Activated gamma-delta T cell treated with Interleukin-2 at 50 U/mL for 16 hours (primary cell): ENCODE results near the gene GPR160.

Experiments
- DNase-seq: peaks from one replicate; pipeline ENCODE4 v3.0.0-alpha.2; 2020

Gene GPR160

DNA sequence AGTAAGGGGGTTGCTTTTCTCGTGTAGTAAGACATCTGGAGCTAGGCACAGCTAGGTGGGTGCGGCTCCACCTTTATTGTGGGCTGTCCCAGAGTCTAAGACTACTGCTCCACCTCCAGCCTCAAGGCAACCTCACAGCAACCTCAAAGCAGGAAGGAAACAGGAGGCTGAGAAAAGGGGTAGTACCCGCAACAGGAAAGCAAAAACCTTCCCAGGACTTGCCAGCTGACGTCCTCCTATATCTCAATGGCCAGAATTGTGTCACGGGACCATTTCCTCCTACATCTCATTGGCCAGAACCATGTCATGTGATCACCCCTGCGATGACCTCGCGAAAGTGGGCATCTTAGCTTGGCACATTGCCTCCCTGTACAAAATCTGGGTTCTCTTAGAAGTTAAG lies 4.3 kb upstream of the GPR160 start:
- peak; percentile 20 for DNase-seq

DNA sequence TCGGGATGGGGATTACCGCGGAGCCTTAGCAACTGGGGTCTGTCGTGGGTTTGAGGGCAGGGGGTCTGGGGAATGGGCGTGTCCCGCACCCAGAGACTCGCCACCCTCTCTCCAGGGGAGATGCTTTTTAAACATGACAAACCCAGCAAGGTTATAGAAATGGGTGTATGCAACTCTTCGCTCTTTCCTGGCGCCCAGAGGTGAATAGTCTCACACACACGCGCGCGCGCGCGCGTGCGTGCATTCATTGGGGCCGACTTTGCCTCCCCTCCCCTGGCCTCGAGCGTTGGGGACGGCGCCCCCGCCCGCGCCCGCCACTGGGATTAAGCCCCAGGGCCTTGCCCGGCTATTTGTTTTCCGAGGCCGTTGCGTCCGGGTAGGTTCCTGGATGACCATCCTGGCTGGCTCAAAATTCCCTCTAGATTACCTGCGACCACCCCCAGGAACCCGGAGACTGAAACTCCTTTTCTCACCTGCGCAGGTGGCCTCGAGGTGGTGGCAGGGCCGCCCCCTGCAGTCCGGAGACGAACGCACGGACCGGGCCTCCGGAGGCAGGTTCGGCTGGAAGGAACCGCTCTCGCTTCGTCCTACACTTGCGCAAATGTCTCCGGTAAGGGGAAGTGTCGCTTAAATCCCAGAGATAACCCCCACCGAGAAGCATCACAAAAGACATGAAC lies 777 bp downstream of the GPR160 start:
- peak; percentile 19 for DNase-seq

DNA sequence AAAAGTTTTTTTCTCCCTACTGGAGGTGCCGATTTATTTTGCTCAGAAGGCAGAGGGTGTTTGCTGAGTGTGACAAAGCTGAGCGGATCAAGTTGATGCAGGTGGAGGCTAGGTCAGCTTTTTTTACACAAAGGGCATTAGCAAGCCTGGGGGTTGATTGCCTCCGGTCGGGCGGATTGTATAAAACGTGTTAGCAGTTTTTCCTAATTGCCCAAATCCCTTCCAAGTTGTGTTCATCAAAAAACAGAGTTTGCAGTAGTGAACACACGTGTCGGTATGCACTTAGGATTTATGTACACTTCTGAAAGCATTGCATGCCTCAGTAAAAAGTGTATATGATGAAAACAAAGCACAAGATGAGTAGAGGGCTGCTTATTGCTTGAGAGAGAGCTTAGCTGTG lies 2.6 kb downstream of the GPR160 start:
- no peak for DNase-seq

DNA sequence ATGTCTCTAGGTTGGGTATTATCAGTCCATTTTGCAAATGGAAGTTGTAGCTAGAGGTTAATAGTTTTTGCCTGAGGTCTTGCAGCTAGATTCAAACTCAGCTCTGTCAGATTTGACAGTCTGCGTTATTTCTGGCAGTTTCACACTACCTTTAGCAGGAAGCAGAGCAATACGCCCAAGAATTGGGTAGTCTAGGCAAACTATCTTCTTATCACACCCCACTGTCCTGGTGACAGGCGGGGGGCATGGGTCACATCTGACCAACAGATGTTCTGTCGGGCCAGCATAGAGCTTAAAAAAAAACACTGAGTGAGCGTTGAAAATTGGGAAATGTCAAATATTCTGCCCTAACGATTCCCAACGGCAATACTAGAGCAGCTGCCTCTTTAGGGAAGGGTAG lies 5.7 kb downstream of the GPR160 start:
- DNase-seq: no peak

DNA sequence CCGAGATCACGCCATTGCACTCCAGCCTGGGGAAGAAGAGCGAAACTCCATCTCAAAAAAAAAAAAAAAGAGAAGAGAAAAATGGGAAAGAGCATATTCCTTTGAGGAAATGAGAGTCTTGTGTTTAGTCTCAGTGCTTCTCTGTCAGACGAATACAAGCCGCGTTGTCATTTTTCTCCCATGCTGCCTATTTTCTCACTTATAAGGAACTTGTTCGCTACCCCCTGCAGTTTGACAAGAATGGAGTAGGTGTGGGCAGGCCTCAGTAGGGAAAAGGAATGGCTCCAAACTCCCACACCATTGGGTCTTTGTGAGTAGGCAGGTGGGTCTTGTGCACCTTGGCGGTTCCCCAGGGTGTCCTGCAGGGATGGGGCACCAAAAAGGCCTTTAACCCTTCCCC lies 6.5 kb downstream of the GPR160 start:
- DNase-seq: no peak

DNA sequence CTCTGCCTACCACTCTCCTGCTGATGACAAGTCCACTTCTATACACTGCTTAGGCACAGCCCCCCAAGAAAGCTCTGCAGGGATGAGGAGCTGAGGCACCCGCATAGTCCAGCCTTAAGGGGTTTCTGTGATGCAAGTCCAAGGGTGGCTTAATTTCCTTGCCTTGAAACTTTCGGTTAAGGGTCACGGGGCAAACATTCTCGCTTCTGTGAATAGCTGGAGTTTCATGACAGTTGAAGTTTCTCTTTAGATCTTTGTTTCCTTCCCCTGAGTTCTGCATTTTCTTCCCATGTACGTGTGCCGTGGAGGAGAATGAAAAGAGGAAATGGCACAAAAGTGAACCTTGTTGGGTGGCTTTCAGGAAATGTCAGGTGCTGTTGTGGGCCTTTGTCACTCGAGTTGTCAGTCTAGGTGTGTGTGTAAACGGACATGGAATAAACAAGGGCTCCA lies 7.0 kb downstream of the GPR160 start:
- DNase-seq: no peak

DNA sequence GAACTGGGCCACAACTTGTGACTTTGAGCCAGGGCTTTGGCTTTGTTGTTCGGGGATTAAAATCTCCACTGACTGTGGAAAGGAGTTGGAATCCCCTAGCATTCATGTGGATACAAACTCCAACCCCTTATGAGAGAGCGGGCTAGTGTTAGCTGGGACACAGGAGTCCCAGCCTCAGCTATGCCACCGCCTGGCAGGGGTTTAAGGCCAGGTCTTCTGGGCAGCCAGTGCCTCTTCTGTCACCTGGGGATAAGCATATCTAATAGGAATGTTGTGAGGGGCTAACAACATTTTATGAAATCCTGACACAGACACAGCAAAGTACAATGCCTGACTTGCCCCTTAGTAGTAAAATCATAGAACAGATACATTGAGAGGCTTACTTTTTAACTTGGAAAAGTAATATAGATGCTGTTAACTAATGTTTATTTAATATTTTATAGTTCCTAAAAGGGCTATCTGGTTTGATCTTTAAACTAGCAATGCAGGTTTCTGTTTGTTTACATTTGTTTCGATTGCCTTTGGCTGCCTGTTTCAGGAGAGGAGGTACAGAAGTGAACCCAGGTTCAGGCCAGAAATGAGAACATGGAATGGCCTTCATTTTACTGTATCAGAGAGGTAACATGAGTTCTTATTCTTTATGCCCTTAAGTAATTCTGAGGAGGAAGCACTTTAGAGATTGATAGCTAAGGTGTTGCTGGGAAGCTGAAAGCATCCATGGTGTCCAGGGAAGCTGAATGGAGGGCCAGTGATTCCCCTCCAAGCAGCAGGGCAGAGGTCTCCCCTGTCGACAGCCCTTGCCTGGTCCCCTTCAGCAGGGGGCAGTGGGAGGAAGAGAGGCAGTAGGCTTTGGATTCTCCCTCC lies 8.7 kb downstream of the GPR160 start:
- no peak for DNase-seq

DNA sequence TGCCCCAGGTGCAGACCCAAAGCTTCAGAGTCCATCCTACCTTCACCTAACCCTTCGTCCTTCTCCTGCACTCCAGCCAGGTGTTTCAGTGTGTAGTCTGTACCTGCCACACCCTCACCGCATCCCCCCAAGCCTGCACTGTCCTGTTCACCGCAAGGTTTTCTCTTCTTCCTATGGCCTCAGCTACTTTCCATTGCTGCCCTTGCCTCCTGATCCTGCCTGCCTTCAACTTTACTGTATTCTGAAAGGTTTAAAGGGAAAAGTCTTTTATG lies 9.3 kb downstream of the GPR160 start:
- DNase-seq: no peak

DNA sequence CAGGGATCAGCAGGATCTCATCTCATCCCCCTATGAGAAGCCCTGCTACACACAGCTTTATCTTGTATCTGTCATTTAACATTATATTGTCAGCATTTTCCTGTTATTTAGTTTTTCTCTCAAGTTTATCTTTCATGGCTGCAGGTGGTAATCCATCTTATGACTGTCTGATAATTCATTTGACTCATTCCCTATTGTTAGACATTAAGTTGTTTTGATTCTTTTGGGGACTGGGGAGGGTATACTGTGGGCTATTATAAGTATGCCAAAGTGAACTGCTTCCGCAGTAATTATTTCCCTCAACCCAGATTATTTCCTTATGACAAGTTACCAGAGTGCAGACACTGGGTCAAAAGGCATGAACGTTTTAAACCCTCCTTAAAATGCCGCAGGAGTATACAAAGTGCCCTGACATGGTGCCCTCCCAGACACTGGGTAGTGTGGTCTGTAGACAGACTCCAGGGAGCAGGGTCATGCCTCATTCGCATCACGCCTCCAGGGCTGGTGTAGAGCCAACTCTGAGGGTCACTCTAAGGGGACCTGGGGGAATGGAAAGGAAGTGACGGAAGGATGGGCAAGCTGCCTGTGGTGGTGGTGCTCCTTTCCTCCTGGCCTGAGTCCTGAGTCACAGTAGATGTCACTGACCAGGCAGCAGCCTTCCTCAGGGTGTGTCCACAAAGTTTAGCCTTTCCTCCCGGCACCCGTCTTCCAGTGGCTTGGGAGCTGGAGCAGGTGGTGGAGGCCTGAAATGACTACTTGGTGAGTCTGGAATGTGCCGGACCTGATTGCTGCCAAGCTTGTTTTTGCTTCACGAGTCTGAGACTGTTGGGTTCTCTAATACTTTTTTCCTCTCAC lies 11.6 kb downstream of the GPR160 start:
- DNase-seq: no peak

DNA sequence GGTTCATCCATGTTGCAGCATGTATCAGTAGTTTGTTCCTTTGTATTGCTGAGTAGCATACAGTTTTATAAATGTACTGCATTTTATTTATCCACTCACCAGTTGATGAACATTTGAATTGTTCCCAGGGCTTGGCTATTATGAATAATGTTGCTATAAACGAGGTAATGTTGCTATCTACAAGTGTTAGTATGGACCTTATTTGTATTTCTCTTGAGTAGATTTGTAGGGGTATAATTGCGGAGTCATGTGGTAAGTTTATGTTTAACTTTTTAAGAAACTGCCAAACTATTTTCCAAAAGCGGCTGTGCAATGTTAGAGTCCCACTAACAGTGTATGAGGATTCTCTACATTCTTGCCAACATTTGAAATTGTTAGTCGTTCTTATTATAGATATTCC lies 13.0 kb downstream of the GPR160 start:
- no peak for DNase-seq

DNA sequence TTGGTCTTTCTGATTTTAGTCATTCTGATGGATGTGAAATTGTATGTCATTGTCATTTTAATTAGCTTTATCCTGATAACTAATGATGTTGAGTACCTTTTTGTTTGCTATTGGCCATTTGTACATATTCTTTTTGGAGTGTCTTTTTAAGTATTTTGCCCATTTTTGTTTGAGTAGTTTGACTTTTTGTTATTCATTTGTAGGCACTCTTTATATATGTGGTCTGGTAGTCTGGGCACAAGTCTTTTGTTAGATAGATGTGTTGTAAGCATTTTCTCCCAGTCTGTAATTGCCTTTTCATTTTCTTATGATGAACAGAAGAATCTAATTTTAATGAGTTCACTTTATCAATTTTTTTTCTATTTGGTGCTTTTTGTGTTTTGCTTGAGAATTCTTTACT lies 14.6 kb downstream of the GPR160 start:
- DNase-seq: no peak

DNA sequence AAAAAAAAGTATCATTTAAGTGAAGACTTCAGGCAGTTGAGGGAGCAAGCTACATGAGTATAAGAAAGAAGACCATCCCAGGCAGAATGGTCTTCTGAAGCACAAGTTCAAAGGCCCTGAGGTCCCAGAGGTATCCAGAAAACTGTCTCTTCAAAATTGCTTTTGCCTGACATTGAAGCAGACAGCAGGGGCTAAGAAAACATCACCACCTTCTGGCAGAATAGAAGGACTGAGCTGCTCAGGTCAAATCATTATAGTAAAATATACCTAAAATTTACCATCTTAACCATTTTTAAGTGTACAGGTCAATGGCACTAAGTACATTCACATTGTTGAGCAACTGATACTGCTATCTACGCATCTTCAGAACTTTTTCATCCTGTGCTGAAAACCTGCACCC lies 16.4 kb downstream of the GPR160 start:
- no peak for DNase-seq

DNA sequence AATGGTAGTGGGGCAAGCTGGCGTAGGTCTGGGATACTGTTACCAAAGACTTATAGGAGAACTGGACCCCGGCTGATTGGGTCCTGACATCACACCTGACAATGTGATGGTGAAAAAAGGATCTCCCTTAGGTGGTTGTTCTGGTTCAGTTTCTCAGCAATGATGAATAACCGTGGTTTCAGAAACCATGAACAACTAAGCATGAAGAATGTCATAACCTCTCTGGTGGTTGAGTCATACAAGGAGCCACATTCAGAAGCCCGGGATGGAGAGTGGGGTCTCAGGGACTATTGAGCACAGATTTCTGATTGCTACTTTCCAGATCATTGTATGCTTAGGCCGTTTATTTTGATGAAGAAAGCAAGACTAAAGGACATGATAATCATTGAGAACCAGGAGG lies 17.4 kb downstream of the GPR160 start:
- no peak for DNase-seq

DNA sequence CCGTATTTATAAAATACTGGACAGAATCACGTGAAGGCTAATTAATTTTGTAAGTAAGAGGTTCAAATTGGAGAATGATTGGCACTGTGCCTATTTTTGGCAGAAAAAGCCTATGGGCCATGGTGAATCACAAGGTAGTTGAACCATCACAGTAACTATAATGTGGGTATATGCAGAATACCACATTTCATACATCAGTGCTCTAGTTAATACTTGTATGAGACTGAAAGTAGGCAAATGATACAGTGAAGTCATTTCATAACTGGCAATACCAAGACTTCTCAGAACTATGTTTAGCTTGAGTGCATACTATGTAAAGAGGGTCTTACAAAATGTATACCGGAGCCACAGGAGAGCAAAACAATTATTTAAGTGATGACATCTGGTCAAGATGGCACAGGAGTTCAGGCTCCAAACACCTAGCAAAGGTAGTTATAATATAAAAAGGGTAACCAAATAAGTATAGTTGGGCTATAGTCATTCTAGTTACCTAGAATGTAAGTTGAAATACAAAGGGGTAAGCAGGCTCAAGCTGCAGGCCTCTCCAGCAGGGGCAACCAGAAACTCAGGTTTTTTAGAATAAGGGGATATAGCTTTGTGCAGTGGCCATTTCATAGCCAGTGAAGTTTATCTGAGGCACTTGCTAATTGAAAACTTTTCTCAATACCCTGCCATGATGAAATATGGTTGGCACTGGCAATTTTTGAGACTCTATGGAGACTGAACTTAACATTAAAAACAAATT lies 19.1 kb downstream of the GPR160 start:
- no peak for DNase-seq

DNA sequence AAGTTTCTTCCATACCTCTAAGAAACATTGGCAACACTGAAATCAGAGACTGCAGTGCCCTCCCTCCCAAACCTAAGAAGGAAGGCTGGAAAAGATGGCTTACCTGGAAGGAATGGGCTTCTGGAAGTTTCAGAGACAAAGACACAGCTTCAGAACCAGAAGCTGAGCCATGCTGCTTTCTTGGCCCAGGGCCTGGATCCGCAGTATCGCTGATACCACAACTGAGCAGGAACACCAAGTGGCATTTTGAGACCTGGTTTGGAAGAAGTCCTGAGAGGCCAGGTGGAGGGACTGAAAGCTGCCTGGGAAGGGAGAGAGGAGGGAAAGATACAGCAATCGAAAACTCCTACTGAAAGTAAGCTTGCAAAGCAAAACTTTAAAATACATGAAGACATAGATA lies 19.8 kb downstream of the GPR160 start:
- no peak for DNase-seq

DNA sequence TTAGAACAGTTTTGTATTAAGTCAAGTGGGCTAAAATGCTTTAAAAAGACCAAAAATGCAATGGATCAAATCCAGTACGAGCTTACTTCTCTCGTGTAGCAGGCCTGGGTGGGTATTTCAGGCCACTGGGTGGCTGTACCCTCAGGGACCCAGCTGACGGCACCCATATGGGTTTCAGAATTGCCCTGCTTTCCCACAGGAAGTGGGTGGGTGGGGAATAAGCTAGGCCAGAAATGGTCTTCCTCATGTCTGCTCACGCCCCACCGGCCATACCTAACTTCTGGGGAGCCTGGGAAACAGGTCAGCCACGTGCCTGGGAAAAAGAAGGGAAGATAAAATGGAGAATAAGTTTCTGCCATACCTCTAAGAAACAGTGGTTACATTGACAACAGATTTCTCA lies 20.3 kb downstream of the GPR160 start:
- DNase-seq: no peak

DNA sequence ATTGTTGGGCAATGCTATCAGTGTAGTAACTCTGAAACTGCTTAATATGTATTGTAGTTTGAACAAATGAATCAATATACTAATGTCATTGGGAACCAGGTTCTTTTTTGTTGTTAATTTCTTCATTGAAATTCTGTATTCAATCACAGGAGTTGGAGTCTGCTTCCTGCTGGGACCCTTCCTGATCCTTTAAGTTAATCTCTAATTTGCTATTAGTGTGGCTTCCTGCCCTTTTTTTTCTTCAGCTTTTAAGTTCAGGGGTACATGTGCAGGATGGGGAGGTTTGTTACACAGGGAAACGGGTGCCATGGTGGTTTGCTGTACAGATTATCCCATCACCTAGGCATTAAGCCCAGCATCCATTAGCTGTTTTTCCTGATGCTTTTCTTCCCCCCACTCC lies 21.7 kb downstream of the GPR160 start:
- DNase-seq: no peak

DNA sequence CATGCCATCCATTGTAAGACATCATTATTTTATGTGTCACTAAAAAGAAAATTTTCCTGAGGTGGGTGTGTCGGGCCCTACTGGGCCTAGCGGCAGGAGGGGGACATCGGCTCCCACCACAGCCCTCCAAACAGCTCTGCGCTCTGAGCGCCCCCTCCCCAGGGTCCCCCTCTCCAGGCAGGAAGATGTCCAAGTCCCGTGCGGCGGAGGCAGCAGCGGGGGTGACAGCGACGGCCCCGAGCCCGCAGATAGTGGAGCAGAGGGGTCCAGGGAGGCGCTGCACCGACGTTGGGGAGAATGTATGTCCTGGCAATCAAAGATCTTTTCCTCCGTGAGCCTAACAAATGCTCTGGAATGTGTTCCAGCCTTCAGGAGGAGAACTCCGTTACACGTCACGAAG lies 24.3 kb downstream of the GPR160 start:
- no peak for DNase-seq

DNA sequence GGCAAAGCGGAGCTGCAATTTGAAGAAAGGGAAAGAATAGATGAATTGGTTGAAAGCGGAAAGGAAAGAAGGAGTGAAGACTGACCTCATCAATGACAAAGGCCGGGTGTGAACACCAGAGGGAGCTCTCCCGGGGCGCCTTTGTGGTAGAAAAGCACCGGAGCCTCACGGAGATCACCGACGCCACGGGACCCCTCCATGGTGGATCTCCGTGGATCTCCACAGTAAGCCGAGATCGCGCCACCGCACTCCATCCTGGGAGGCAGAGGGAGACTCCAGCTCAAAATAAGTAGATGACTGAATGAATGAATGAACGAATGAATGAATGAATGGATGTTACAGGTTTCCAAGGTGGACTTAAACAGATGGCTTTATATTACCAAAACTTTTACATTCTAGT lies 25.0 kb downstream of the GPR160 start:
- no peak for DNase-seq

DNA sequence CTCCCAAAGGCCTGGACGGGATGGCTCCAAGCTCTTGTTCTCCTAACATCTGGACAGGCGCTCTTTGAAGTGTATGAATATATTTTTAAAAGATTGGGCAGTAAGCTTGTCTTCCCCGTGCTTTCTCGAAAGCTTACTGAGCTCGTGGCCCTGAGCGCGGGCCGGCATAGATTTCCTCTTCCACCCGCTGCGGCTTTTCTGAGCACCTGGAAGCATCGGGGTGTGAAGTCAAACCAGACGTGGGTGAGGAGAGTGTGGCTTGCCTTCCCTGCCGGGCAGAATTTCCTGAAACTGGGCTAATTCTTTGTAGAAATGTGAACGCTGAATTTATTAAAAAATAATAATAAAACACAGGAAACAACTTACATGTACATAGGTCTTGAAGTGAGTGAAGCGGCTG lies 25.9 kb downstream of the GPR160 start:
- DNase-seq: no peak

DNA sequence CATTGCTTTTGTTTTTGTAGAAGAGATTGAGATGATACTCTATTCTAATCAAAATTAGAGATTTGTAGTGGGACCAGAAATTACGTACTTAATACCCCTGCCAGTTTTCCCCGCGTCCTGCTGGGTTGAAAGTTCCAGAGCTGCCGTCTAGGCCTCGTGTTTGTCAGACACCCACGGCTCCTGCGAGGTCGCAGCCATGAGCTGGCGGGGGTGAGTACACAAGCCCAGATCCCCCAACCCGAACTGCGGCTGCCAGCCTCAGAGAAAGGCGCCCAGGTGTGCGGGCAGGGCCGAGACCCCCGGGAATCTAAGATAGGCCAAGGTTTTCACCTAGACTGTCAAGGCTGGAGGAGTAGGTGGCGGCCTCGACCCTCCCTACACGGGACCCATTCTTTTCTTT lies 26.3 kb downstream of the GPR160 start:
- no peak for DNase-seq

DNA sequence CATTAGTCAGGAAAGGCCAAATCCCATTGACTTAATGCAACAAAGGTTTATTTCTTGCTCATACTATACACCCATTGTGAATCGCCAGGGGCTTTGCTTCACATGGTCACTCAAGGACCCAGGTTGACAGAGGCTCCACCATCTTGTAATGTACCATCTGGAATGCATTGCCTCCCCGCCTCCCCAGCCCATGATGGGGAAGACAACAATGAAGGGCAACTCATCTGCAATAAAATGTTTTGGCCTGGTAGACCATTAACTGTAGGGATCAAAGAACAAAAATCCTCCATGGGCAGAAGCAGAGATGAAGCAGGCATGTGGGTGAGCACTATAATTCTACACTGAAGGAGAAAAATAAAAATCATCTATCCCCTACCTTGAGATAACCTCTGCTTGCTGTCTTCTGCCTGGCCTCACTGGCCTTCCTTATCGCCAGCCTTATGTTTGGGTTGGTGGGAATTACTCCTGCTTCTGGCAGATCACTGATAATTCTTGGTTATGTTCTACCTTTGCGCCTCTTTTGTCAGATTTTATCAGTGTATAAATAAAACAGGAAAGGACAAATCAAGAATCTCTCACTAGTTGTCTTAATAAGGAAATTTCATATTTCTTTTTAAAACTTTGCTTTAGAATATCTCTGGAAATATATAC lies 37.8 kb downstream of the GPR160 start:
- DNase-seq: no peak
